ENCODE measurements around the gene ITPR1. TPM values are rescaled to one million over a fixed set of nuclear protein-coding genes. Genes with fewer than 3 reads are reported as not detected.

The ITPR1 gene
- total RNA-seq, 1 experiment from 2014 or later: 48.5 TPM

- H3K4me3 ChIP-seq (ENCODE audit: low read length): no peak overlapping the region
- ChIA-PET CTCF (no interaction called here), POLR2A (ENCODE audit: unreplicated experiment) (no interaction called here)
- no peak for TF ChIP-seq EZH2 (IDR thresholded peaks at IDR 0.05; ENCODE audit: low read length, unreplicated experiment)
- no peak for TF ChIP-seq EZH2phosphoT487 (IDR thresholded peaks at IDR 0.05; ENCODE audit: borderline replicate concordance, low read length)
- no peak for TF ChIP-seq CTCF (conservative IDR thresholded peaks at IDR 0.05; ENCODE audit: low read depth, low read length)
- H3K9ac ChIP-seq (ENCODE audit: low read length): no peak overlapping the region
- no peak overlapping the region for H3K4me2 ChIP-seq (ENCODE audit: low read length)
- H4K20me1 ChIP-seq (ENCODE audit: low read length): no peaks in the 10 kb centered on the region
- no peak for ATAC-seq
- no peak overlapping the region for H3K27ac ChIP-seq (ENCODE audit: low read length)
- H2AFZ ChIP-seq (ENCODE audit: low read length): no peak overlapping the region
- BruUV-seq (replicated peaks): no TSS peak
- peaks cover 36% of the 10 kb centered on the region for H3K4me1 ChIP-seq (ENCODE audit: insufficient read depth, low read length)
- peak; percentile 31 for DNase-seq
- no peaks in the 10 kb centered on the region for H3K36me3 ChIP-seq (ENCODE audit: low read depth, low read length)
- peaks cover 6% of the 10 kb centered on the region for H3F3A ChIP-seq (ENCODE audit: low read length, unreplicated experiment)
- H3K79me2 ChIP-seq (ENCODE audit: low read length): no peaks in the 10 kb centered on the region
- H3K27me3 ChIP-seq (ENCODE audit: low read length): no peaks in the 10 kb centered on the region
- no peaks in the 10 kb centered on the region for H3K9me3 ChIP-seq (ENCODE audit: low read length)
- intact Hi-C loops (cut with micrococcal nuclease): loop anchor here (5.0 kb wide), 2 partner anchors 62 to 63 kb away; no protein-coding TSS in a partner anchor
- no peaks in the 10 kb centered on the region for H3K9me2 ChIP-seq (replicated peaks; ENCODE audit: low read length)
These were observed 396.0 kb downstream of the ITPR1 start for GRCh38 chr3:4888913-4889846.

GRCh38 chr3:4889896-4890295 lies 396.7 kb downstream of the ITPR1 start:
- no peak for ATAC-seq
- ChIA-PET CTCF (no interaction called here), POLR2A (ENCODE audit: unreplicated experiment) (no interaction called here)
- H3K9me3 ChIP-seq (ENCODE audit: low read length): no peaks in the 10 kb centered on the region
- no peaks in the 10 kb centered on the region for H3K27me3 ChIP-seq (ENCODE audit: low read length)
- BruUV-seq (replicated peaks): no TSS peak
- H4K20me1 ChIP-seq (ENCODE audit: low read length): no peaks in the 10 kb centered on the region
- intact Hi-C loops (cut with micrococcal nuclease): loop anchor here (5.0 kb wide), 2 partner anchors 62 to 63 kb away; no protein-coding TSS in a partner anchor
- no peaks in the 10 kb centered on the region for H3K36me3 ChIP-seq (ENCODE audit: low read depth, low read length)
- H3K79me2 ChIP-seq (ENCODE audit: low read length): no peaks in the 10 kb centered on the region
- H3K9ac ChIP-seq (ENCODE audit: low read length): no peak overlapping the region
- H3K4me3 ChIP-seq (ENCODE audit: low read length): no peak overlapping the region
- no peak for DNase-seq
- H3K9me2 ChIP-seq (replicated peaks; ENCODE audit: low read length): no peaks in the 10 kb centered on the region
- H2AFZ ChIP-seq (ENCODE audit: low read length): no peak overlapping the region
- H3F3A ChIP-seq (ENCODE audit: low read length, unreplicated experiment): peaks cover 6% of the 10 kb centered on the region
- no peak overlapping the region for H3K4me2 ChIP-seq (ENCODE audit: low read length)
- TF ChIP-seq CTCF (conservative IDR thresholded peaks at IDR 0.05; ENCODE audit: low read depth, low read length): no peak
- TF ChIP-seq EZH2 (IDR thresholded peaks at IDR 0.05; ENCODE audit: low read length, unreplicated experiment): no peak
- no peak for TF ChIP-seq EZH2phosphoT487 (IDR thresholded peaks at IDR 0.05; ENCODE audit: borderline replicate concordance, low read length)
- no peak overlapping the region for H3K27ac ChIP-seq (ENCODE audit: low read length)
- peaks cover 35% of the 10 kb centered on the region for H3K4me1 ChIP-seq (ENCODE audit: insufficient read depth, low read length)
